ENCODE data around the gene JMJD8.

- no peak for TF ChIP-seq CTCF (IDR thresholded peaks at IDR 0.05)
- TF ChIP-seq POLR2A (IDR thresholded peaks at IDR 0.05): no peak
These were observed 34.8 kb upstream of the JMJD8 start for GRCh38 chr16:718922-719321.
